HCT116 (cell line): Measurements from ENCODE around the gene AGGF1.
"Not testable (repeated sequence)": the region's sequence is repeated elsewhere in the genome, so short reads cannot be mapped to it uniquely, and the experiment has no call there.

Source experiments
- ATF3 ChIP-seq: IDR thresholded peaks from 2 replicates; pipeline ENCODE4 v1.6.1; 2012
- CTCF ChIP-seq, 3 experiments: fragments of 200-600 bp in 1 of 3; sonication (generic) in 1 of 3; IDR thresholded peaks in 2 of 3; conservative IDR thresholded peaks in 1 of 3; 2 replicates each; pipeline ENCODE4 v1.5.1; 2012 to 2017; ENCODE audit warnings: low read depth in 2 of 3, low read length in 2 of 3, antibody characterized with exemption in 1 of 3, borderline replicate concordance in 1 of 3, control low read depth in 1 of 3, mild to moderate bottlenecking in 1 of 3, mixed read lengths in 1 of 3, mixed run types in 1 of 3, moderate library complexity in 1 of 3; ENCODE audit not compliant: insufficient read depth in 1 of 3
- EGR1 ChIP-seq: IDR thresholded peaks from 2 replicates; pipeline ENCODE4 v1.6.1; 2012; ENCODE audit warnings: low read depth
- EZH2 ChIP-seq: fragments of 200-600 bp; sonication (generic); IDR thresholded peaks from 2 replicates; pipeline ENCODE4 v1.6.1; 2017; ENCODE audit warnings: antibody characterized with exemption, mixed run types
- SP1 ChIP-seq: IDR thresholded peaks from 2 replicates; pipeline ENCODE4 v1.6.1; 2012; ENCODE audit warnings: low read depth

- TF ChIP-seq CTCF (IDR thresholded peaks at IDR 0.05 in 2 of 3, conservative IDR thresholded peaks at IDR 0.05 in 1 of 3; ENCODE audit: borderline replicate concordance in 1 of 3, insufficient read depth in 1 of 3, low read depth in 2 of 3, low read length in 2 of 3); EGR1; SP1; ATF3; EZH2: not testable (repeated sequence)
Measured at GRCh38 chr5:76998251-76998650, 32.0 kb upstream of the AGGF1 start.
